Transverse colon (tissue), 4 donors: ENCODE measurements around the gene RAPGEFL1. TPM values are rescaled to one million over a fixed set of nuclear protein-coding genes. Genes with fewer than 3 reads are reported as not detected.
A peak's percentile ranks its signal among the peaks of the same experiment; 100 is the strongest.
"Not testable (repeated sequence)": the region's sequence is repeated elsewhere in the genome, so short reads cannot be mapped to it uniquely, and the experiment has no call there.

Source experiments
- DNase-seq: peaks from one replicate; pipeline ENCODE4 v3.0.0-alpha.2; 2019
- H3K27ac ChIP-seq, 4 donors: fragments of 200-600 bp; sonication (generic); 2 replicates each; pipeline ENCODE4 v1.5.1; 2016 to 2018; ENCODE audit warnings: inconsistent platforms in 4 of 4
- H3K27me3 ChIP-seq: fragments of 200-600 bp; sonication (generic); 2 replicates; pipeline ENCODE4 v1.5.1; 2017; ENCODE audit warnings: inconsistent platforms
- H3K36me3 ChIP-seq, 4 donors: fragments of 200-600 bp; sonication (generic); 2 replicates each; pipeline ENCODE4 v1.5.1; 2017 to 2019; ENCODE audit warnings: inconsistent platforms in 4 of 4
- H3K4me1 ChIP-seq, 4 donors: fragments of 200-600 bp; sonication (generic); 2 replicates each; pipeline ENCODE4 v1.5.1; 2017 to 2020; ENCODE audit warnings: inconsistent platforms in 4 of 4
- H3K4me3 ChIP-seq, 4 donors: fragments of 200-600 bp; sonication (generic); 1 replicate in 1 of 4; 2 replicates in 3 of 4; pipeline versions ENCODE4 v1.5.1 to v1.6.1; 2017 to 2019; ENCODE audit warnings: inconsistent platforms in 4 of 4
- H3K9me3 ChIP-seq, 2 donors: fragments of 200-600 bp; sonication (generic); 2 replicates each; pipeline ENCODE4 v1.5.1; 2017 to 2019; ENCODE audit warnings: inconsistent platforms in 2 of 2
- CTCF ChIP-seq, 5 experiments: fragments of 200-600 bp in 3 of 5; fragments of 450-650 bp in 2 of 5; sonication (generic) in 3 of 5; IDR thresholded peaks; 1 replicate in 2 of 5; 2 replicates in 3 of 5; pipeline ENCODE4 v1.5.1; 2016 to 2017; ENCODE audit warnings: antibody characterized with exemption in 5 of 5, inconsistent platforms in 3 of 5, mild to moderate bottlenecking in 2 of 5, moderate library complexity in 1 of 5
- EP300 ChIP-seq: sonication (generic); formaldehyde crosslinking; IDR thresholded peaks from one replicate; pipeline ENCODE4 v1.6.1; 2017; ENCODE audit warnings: antibody characterized with exemption, low read depth
- POLR2A ChIP-seq: fragments of 450-650 bp; IDR thresholded peaks from one replicate; pipeline ENCODE4 v1.6.1; 2016; ENCODE audit warnings: antibody characterized with exemption, mild to moderate bottlenecking, moderate library complexity
- POLR2AphosphoS5 ChIP-seq, 3 donors: sonication (generic); formaldehyde crosslinking; IDR thresholded peaks; one replicate each; pipeline ENCODE4 v1.6.1; 2016; ENCODE audit warnings: antibody characterized with exemption in 3 of 3
- WGBS, 2 donors: methylation state at CpG; one replicate each; pipeline ENCODE4 v1.1.5; 2018; ENCODE audit warnings: low coverage in 1 of 2; 5-methylcytosine and 5-hydroxymethylcytosine counted together
- in situ Hi-C, 4 donors: fragments of 200-750 bp; cut with MboI; loops; one replicate each; pipeline versions ENCODE4 v1.15.0 to v1.15.1; 2017; ENCODE audit warnings: low sequenced_read_pairs in 3 of 4, low pct_ligation_motif_present in 1 of 4, low pct_unique_long_range_greater_than_20kb in 1 of 4
- intact Hi-C: fragments of 100-400 bp; cut with DNase I; formaldehyde crosslinking; loops from one replicate; pipeline ENCODE4 v1.15.1; 2023; ENCODE audit warnings: low total_unique reads
- total RNA-seq, 4 donors: library from RNA; depleted of rRNA; stranded (reverse); fragments of >200 nt; gene quantifications; one replicate each; pipeline ENCODE4 v1.1.0, GENCODE V29; 2016

Gene RAPGEFL1
- total RNA-seq, 4 donors from 2014 or later, result 220 to 411 (median 308) TPM

DNA sequence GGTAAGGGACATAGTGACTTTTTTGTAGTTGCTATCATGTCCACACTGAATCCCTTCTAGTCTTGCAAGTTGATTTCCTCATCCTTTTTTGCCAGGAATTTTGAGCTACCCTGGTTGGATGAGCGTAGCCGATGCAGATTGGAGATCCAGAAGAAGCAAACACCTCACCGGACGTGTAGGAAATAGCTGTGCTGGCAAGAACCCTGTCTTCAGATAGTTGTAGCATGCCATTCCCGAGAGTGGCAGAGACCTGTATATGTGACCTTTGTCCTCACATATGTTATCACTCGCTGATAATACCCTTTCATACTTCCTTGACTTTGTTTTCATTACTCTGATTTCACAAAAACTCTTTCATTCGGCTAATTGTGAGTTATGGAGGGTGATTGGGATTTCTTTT, 43.1 kb upstream of the RAPGEFL1 start:
- peak; percentile 45 for DNase-seq
- TF ChIP-seq POLR2AphosphoS5 (IDR thresholded peaks at IDR 0.05), result peak in 2 of 3 donors; percentile 22 to 72
- TF ChIP-seq POLR2A, result no peak
- no peaks in the 10 kb centered on the region for H3K27me3 ChIP-seq
- no peak overlapping the region for H3K4me3 ChIP-seq
- in situ Hi-C loops (no loop called here), intact Hi-C loops (no loop called here)
- H3K27ac ChIP-seq, result peak overlapping the region; percentile 58 to 75 (median 64)
- H3K36me3 ChIP-seq, result peaks cover 0 to 73% (median 20%) of the 10 kb centered on the region in 4 donors
- H3K9me3 ChIP-seq, result no peaks in the 10 kb centered on the region
- H3K4me1 ChIP-seq, result peaks cover 1 to 39% (median 14%) of the 10 kb centered on the region in 4 donors
- 56 to 69% methylated on average over 7 of the region's 7 CpGs for WGBS, 2 donors

DNA sequence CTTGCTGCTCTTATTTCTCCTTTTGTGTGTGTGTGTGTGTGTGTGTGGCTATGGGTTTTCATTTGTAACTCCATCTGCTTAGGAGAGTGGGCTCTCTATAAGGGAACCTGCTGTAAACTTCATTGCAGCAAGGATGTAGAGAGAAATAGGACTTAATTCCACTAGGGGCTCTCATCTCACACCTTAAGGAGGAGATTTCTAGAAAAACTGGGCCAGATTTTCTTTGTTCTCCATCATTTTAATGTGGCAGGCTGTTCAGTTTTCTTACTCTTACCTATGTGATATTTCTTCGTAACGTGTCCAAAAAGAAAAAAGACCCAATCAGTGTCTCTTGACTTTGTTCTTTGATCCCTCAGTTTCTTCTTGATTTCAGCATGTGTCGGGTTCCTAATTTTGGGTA, 41.5 kb upstream of the RAPGEFL1 start:
- Histone ChIP-seq H3K36me3 (peaks cover 0 to 57% (median 15%) of the 10 kb centered on the region in 4 donors), H3K27ac (no peak overlapping the region), H3K27me3 (no peaks in the 10 kb centered on the region), H3K9me3 (no peaks in the 10 kb centered on the region), H3K4me3 (no peak overlapping the region), H3K4me1 (peaks cover 4 to 41% (median 20%) of the 10 kb centered on the region in 4 donors)
- DNase-seq, result no peak
- TF ChIP-seq POLR2A, result no peak
- TF ChIP-seq EP300, result no peak
- no peak for TF ChIP-seq CTCF (IDR thresholded peaks at IDR 0.05)
- TF ChIP-seq POLR2AphosphoS5 (IDR thresholded peaks at IDR 0.05), result no peak
- intact Hi-C loops, result no loop called here
- 98 to 100% methylated on average over 3 of the region's 3 CpGs for WGBS, 2 donors
- in situ Hi-C loops, result no loop called here

- in situ Hi-C loops, result no loop called here
- peak overlapping the region; percentile 92 to 99 (median 98) for H3K27ac ChIP-seq
- H3K4me3 ChIP-seq, result peak overlapping the region; percentile 18 to 84 (median 58)
- H3K4me1 ChIP-seq, result peaks cover 12 to 42% (median 20%) of the 10 kb centered on the region in 4 donors
- DNase-seq, result peak; percentile 22
- peak in 1 of 5 experiments; percentile 34 for TF ChIP-seq CTCF (IDR thresholded peaks at IDR 0.05)
- TF ChIP-seq POLR2AphosphoS5 (IDR thresholded peaks at IDR 0.05), result no peak
- intact Hi-C loops, result no loop called here
- peaks cover 0 to 46% (median 5%) of the 10 kb centered on the region in 4 donors for H3K36me3 ChIP-seq
- no peaks in the 10 kb centered on the region for H3K9me3 ChIP-seq
- WGBS, 2 donors, result 0 to 10% methylated on average over 4 to 14 of the region's 14 CpGs
- no peaks in the 10 kb centered on the region for H3K27me3 ChIP-seq
Observed at GRCh38 chr17:40139566-40140058, 37.7 kb upstream of the RAPGEFL1 start.

DNA sequence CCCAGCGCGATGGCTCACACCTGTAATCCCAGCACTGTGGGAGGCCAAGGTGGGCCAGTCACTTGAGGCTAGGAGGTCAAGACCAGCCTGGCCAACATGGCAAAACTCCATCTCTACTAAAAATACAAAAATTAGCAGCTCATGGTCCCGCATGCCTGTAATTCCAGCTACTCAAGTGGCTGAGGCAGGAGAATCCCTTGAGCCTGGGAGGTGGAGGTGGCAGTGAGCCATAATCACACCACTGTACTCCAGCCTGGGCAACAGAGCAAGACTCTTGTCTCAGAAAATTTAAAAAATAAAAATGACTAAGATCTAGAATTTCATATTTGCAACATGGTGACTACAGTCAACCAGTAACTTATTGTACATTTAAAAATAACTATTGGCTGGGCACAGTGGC, 34.1 kb upstream of the RAPGEFL1 start:
- H3K27ac ChIP-seq, in situ Hi-C loops, H3K9me3 ChIP-seq, DNase-seq, intact Hi-C loops, H3K27me3 ChIP-seq, H3K4me3 ChIP-seq: not testable (repeated sequence)
- WGBS, 2 donors, result 92 to 95% methylated on average over 3 of the region's 3 CpGs
- Histone ChIP-seq H3K36me3 (peaks cover 0 to 43% (median 7%) of the 10 kb centered on the region in 4 donors), H3K4me1 (peaks cover 10 to 48% (median 18%) of the 10 kb centered on the region in 4 donors)

DNA sequence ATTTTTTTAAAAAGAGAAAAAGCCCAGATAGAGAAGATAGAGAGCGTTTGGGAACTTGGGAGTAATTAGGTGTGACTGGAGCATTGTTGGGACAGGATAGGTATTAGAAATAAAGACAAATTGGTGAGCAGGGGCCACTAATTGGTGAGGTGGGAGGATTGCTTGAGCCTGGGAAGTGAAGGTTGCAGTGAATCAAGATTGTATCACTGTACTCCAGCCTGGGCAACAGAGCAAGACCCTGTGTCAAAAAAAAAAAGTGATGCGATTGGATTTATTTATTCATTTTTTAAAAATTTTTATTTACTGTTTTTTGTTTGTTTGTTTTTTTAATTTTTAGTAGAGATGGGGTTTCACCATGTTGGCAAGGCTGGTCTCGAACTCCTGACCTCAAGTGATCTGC, 31.8 kb upstream of the RAPGEFL1 start:
- in situ Hi-C loops (no loop called here), intact Hi-C loops (no loop called here)
- no peak for TF ChIP-seq CTCF (IDR thresholded peaks at IDR 0.05)
- TF ChIP-seq EP300, result no peak
- TF ChIP-seq POLR2A, result no peak
- TF ChIP-seq POLR2AphosphoS5 (IDR thresholded peaks at IDR 0.05), result no peak
- H3K4me3 ChIP-seq, result no peak overlapping the region
- H3K36me3 ChIP-seq, result peaks cover 0 to 56% (median 13%) of the 10 kb centered on the region in 4 donors
- no peaks in the 10 kb centered on the region for H3K27me3 ChIP-seq
- 89 to 94% methylated on average over 3 of the region's 3 CpGs for WGBS, 2 donors
- H3K27ac ChIP-seq, result no peak overlapping the region
- no peak for DNase-seq
- H3K9me3 ChIP-seq, result no peaks in the 10 kb centered on the region
- peaks cover 0 to 39% (median 11%) of the 10 kb centered on the region in 4 donors for H3K4me1 ChIP-seq
